ENCODE data around the gene CERT1. TPM values are rescaled to one million over a fixed set of nuclear protein-coding genes. Genes with fewer than 3 reads are reported as not detected.
"Not testable (repeated sequence)": the region's sequence is repeated elsewhere in the genome, so short reads cannot be mapped to it uniquely, and the experiment has no call there.

CERT1 gene, protein sequence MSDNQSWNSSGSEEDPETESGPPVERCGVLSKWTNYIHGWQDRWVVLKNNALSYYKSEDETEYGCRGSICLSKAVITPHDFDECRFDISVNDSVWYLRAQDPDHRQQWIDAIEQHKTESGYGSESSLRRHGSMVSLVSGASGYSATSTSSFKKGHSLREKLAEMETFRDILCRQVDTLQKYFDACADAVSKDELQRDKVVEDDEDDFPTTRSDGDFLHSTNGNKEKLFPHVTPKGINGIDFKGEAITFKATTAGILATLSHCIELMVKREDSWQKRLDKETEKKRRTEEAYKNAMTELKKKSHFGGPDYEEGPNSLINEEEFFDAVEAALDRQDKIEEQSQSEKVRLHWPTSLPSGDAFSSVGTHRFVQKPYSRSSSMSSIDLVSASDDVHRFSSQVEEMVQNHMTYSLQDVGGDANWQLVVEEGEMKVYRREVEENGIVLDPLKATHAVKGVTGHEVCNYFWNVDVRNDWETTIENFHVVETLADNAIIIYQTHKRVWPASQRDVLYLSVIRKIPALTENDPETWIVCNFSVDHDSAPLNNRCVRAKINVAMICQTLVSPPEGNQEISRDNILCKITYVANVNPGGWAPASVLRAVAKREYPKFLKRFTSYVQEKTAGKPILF
- 60.7 TPM for total RNA-seq
- long read RNA-seq, transcript COL4A3BP-222 (17 exons, 3,154 nt): major isoform, 19 of 46 reads
- long read RNA-seq, transcript COL4A3BP-226 (16 exons, 3,056 nt): minor isoform, 5 of 46 reads
- long read RNA-seq, partial matches to known transcripts: 5 of 46 reads
- long read RNA-seq, other reads (novel, unspliced or antisense): 8 of 46 reads

DNA sequence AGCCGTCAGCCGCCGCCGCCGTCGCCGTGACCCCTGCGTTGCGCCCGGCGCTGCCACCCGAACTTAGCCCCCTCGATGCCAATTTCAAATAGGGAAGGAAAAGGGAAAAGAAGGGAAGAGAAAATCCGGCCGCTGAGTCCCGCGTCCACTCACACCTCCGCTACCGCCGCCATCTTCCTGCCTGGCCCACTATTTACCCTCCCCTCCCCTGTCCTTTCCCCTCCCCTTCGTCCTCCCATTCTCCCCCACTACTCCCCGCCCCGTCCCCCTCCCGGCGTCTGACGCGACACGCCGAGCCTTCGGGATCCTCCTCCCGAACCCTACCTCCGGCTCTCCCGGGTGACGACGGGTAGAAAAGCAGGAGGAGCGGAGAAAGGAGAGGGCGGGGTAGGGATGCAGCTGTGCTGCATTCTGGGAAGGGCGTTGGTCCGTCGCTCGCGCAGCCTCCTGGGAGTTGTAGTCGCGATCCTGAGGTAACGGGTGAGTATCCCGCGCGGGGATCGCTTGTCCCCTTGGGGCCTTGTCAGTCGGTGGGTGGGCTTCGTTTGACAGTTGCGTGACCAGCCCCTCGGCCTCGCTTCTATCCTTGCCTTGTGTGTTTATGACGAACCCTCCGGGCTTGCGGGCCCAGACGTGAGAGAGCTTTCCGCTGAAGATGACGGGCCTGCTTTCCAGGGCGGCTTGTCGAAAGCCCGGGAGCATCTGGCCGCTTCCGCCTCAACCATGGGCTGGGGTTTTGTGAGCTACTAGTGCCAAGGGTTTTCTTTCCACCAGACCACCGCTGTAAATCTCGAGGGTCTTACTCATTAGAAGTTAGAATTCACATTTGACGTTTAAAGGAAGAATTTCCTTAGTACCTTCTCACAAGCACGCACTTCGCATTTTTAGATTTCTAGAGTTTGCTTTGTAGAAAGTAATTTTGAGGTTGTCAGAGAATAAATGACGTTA lies at the start of gene CERT1, which contains the start of gene POLK:
TSS of gene CERT1 (minus strand) at position 195 of the 948 bp plus-strand sequence. CDS start 422 bp downstream, outside the sequence.
TSS of gene POLK (plus strand) at position 457 of the 948 bp plus-strand sequence.
- peak within 1 kb of the TSS; percentile 84 for H3K4me3 ChIP-seq
- H3K27ac ChIP-seq: peak within 1 kb of the TSS; percentile 92
- peaks cover 38% of the 10 kb centered on the region for H3K4me1 ChIP-seq
- intact Hi-C loops (cut with DNase I): loop anchor here (10.0 kb wide), 1 partner anchor 53 kb away; no protein-coding TSS in a partner anchor
- TF ChIP-seq, protein P1, sequence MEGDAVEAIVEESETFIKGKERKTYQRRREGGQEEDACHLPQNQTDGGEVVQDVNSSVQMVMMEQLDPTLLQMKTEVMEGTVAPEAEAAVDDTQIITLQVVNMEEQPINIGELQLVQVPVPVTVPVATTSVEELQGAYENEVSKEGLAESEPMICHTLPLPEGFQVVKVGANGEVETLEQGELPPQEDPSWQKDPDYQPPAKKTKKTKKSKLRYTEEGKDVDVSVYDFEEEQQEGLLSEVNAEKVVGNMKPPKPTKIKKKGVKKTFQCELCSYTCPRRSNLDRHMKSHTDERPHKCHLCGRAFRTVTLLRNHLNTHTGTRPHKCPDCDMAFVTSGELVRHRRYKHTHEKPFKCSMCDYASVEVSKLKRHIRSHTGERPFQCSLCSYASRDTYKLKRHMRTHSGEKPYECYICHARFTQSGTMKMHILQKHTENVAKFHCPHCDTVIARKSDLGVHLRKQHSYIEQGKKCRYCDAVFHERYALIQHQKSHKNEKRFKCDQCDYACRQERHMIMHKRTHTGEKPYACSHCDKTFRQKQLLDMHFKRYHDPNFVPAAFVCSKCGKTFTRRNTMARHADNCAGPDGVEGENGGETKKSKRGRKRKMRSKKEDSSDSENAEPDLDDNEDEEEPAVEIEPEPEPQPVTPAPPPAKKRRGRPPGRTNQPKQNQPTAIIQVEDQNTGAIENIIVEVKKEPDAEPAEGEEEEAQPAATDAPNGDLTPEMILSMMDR (IDR thresholded peaks at IDR 0.05): no peak
- no peaks in the 10 kb centered on the region for H3K27me3 ChIP-seq
- ATAC-seq (peak; percentile 98), DNase-seq (peak; percentile 99)
- H3K9me3 ChIP-seq: no peaks in the 10 kb centered on the region
- no peaks in the 10 kb centered on the region for H3K36me3 ChIP-seq

DNA sequence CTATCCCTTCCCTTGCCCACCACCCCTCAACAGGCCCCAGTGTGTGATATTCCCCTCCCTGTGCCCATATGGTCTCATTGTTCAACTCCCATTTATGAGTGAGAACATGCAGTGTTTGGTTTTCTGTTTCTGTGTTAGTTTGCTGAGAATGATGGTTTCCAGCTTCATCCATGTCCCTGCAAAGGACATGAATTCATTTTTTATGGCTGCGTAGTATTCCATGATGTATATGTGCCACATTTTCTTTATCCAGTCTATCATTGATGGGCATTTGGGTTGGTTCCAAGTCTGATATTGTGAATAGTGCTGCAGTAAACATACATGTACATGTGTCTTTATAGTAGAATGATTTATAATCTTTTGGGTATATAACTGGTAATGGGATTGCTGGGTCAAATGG lies 49.2 kb upstream of the CERT1 start:
- not testable (repeated sequence) for H3K36me3 ChIP-seq, H3K4me3 ChIP-seq, H3K27ac ChIP-seq, H3K27me3 ChIP-seq, ATAC-seq, H3K9me3 ChIP-seq, DNase-seq
- H3K4me1 ChIP-seq: peaks cover 13% of the 10 kb centered on the region
- intact Hi-C loops (cut with DNase I): loop anchor here (10.0 kb wide), 1 partner anchor 46 kb away; the partner anchor contains the start of genes CERT1 and POLK

DNA sequence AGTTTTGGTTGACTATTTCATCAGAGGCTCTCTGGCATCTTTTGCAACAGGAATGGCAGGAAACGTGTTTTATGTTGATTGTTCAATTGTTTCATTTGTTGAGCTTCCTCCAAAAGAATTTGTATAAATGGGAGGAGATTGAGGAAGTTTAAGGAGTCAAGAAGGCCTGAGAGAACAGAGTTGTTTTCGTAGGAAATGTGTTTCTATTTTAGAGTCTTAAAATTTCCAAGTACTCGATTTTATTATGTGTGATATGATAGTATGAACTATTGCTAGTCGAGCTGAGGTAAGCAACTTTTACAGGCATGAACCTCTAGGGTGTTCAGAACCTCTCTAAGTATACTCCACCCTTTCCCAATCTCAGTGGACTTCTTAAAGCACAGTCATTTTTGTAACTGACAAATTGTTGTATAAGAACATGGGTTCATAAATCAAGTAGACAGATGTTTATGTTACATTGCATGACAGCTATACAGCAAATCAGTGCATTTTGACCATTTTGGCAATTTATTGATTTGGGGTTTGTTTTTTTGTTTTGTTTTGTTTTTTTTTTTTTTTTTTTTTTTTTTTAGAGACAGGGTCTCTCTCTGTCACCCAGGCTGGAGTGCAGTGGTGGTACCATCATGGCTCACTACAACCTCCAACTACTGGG lies 47.7 kb upstream of the CERT1 start:
- intact Hi-C loops (cut with DNase I): no loop called here
- Histone ChIP-seq H3K9me3 (no peaks in the 10 kb centered on the region), H3K27me3 (no peaks in the 10 kb centered on the region), H3K4me3 (no peak overlapping the region), H3K36me3 (peaks cover 8% of the 10 kb centered on the region), H3K27ac (peak overlapping the region; percentile 61), H3K4me1 (peaks cover 13% of the 10 kb centered on the region)
- DNase-seq (no peak), ATAC-seq (peak; percentile 46)
- TF ChIP-seq, protein P1 (IDR thresholded peaks at IDR 0.05): no peak

DNA sequence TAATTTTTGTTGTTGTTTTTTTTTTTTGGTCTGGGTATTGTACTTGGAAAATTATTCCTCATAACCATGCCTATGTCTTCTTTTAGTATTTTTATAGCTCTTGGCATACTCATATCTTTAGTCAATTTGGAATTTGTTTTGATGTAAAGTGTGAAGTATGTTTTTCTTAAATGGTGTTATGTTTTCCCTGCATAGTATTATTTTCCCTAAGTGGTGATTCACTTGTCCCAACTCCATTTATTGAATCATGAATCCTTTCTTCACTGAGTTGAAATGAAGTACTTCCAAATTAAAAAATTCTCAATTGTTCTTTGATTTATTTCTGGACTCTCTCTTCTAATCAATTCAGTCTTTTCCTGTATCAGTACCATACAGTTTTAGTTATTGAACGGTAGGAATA lies 46.8 kb upstream of the CERT1 start:
- Histone ChIP-seq H3K4me3 (no peak overlapping the region), H3K9me3 (no peaks in the 10 kb centered on the region), H3K27ac (no peak overlapping the region), H3K36me3 (peaks cover 17% of the 10 kb centered on the region), H3K4me1 (peaks cover 13% of the 10 kb centered on the region), H3K27me3 (no peaks in the 10 kb centered on the region)
- intact Hi-C loops (cut with DNase I): no loop called here
- TF ChIP-seq, protein P1 (IDR thresholded peaks at IDR 0.05): no peak
- DNase-seq (no peak), ATAC-seq (no peak)

DNA sequence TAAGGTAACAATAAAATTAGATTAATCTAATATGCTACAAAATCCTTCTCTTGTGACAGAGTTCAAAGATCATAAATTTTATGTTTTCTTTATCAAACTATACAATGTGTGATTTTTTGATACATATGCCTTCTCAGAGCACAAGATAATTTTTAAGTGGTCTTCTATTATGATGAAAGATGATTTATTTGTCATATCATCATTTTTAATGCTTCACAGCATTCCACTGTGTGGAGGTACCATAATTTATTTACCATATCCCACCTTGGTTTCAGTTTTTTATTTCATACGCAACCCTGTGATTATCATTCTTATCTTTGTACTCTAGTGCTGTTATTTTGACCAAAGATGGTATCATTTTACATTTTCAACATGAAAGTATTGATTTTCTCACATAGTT lies 41.9 kb upstream of the CERT1 start:
- no peak overlapping the region for H3K27ac ChIP-seq
- no peaks in the 10 kb centered on the region for H3K27me3 ChIP-seq
- H3K36me3 ChIP-seq: peaks cover 34% of the 10 kb centered on the region
- no peak overlapping the region for H3K4me3 ChIP-seq
- DNase-seq (no peak), ATAC-seq (no peak)
- intact Hi-C loops (cut with DNase I): no loop called here
- no peaks in the 10 kb centered on the region for H3K9me3 ChIP-seq
- TF ChIP-seq, protein P1 (IDR thresholded peaks at IDR 0.05): no peak
- peaks cover 2% of the 10 kb centered on the region for H3K4me1 ChIP-seq

Measured in upper lobe of right lung (tissue), 1 donor.